GM18511 (cell line): ENCODE measurements around the gene STAG1.
A peak's percentile ranks its signal among the peaks of the same experiment; 100 is the strongest.
"Not testable (repeated sequence)": the region's sequence is repeated elsewhere in the genome, so short reads cannot be mapped to it uniquely, and the experiment has no call there.

Experiments
- ATAC-seq: cut with Tn5 transposase; IDR thresholded peaks from one replicate; pipeline ENCODE4 v1.9.1; 2021; ENCODE audit warnings: mild to moderate bottlenecking, moderate library complexity; ENCODE audit not compliant: unreplicated experiment

The STAG1 gene

DNA sequence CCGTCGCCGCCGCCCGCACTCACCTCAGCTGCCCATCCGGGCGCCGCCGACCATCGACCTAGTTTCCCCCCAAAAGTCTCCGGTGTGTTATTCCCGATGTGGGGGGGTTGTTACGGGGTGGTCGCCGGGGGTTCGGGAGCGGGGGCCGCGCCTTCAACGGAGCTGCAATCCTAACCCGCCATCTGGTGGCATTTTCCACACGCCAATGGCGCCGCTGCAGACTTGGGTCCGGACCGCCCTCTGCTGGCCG is at the start of gene STAG1:
Gene STAG1, minus strand, starts transcription at position 207 of the 250 bp plus-strand sequence. CDS start 121,480 bp downstream, outside the sequence.
- no peak for ATAC-seq

DNA sequence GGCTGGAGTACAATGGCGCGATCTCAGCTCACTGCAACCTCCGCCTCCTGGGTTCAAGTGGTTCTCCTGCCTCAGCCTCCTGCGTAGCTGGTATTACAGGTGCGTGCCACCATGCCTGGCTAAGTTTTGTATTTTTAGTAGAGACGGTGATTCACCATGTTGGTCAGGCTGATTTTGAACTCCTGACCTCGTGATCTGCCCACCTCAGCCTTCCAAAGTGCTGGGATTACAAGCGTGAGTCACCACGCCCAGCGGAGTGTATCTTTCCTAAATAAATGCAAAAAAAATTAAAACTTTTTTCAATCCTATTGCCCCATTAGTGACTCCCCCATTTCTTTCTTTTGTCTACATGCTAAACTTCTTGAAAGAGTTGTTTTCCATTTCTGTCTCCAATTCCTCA is 49.0 kb upstream of the STAG1 start:
- not testable (repeated sequence) for ATAC-seq

DNA sequence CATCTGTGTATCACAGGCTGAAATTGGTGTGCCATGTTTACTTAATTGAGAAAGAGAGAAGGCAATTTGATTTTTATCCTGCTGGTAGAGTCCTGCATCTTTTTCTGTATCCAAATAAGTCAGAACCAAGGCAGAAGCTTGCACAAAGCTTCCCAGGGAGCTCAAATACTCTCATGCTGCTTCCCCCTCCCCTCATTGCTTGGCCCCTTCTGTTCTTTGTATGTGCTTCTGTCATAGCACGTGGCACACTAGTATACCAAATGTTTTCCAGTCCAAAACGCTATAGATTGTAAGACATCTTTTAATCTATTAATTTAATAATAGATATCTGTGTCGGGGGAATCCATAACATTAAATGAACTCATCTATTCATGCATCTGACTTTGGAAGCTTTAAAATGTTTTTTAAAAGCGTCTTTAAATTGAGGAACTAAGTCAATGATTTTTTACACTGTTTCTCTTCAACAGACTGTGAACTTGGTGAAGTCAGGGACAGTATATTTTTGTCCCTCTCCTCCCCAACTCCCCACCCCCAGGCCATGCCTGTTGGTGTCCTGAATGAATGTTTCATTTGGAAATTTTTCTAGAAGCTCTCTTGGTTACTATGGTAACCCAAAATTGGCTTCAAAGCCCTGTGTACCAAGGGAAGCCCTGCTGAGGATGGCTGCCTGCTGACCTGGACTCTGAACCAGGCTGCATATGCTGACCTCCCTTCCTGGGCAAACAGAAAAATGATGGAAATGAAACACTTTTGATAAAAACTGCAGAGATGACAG is 40.6 kb upstream of the STAG1 start:
- no peak for ATAC-seq

GRCh38 chr3:136790786-136791185 is 38.6 kb upstream of the STAG1 start:
- ATAC-seq, result no peak

GRCh38 chr3:136789976-136790375 is 37.8 kb upstream of the STAG1 start:
- no peak for ATAC-seq

DNA sequence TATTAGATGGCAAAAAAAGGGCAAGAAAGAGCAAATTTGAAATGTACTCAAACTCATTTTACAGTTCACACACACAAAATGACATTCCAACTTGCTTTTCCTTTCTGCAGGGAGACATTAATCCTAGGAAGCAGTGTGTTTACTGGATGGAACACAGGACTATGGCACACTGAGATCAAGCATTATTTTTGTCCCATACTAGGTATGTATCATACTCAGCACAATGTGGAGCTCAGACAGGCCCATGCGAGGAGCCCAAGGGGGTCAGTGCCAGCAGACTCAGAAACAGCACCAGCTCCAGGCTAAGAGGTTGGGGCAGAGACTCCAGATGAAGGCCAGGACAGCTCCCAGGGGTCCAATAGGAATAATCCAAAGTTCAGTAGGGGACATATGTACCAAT is 36.0 kb upstream of the STAG1 start:
- ATAC-seq, result no peak

DNA sequence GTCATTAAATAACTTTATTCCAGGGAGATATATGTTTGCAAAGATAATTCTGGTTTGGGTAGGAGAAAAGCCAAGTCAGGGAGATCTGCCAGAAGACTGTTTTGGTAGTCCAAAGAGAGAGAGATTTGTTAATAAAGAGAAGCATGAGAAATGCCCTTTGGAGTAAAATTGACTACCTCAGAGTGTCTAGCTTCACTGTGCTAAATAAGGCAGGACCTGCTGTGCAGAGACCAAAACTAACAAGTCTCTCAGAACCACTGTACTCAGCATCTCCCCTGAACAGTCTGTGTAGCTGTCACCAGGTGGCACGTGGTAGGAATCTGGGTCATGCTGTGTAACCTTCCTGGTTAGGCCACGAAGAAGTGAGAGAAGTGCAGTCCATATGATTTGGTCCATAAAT is 35.2 kb upstream of the STAG1 start:
- ATAC-seq, result peak; percentile 92

DNA sequence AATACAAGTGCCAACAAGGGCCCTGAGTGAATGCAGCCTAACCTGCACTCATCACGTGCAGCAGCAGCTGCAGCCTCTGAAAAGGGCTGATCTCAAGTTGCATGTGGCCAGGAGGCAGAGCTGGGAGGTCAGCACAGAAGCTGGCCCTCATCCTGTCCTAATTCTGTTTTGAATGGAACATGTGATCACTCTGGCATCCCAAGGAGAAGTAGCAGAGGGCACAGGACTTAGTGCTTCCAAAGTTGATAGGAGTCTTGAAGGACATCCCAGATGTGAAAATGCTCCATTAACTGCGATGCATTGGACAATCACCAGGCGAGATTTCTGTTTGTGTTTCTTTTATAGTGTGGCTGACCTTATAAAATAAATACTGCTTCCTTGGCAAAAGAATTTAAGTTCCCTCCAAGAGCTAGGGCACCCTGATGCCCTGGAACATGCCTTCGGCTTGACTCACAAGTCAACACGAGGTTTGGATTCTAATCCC is 31.6 kb upstream of the STAG1 start:
- ATAC-seq, result no peak

- no peak for ATAC-seq
Measured at GRCh38 chr3:136780741-136781140, 28.6 kb upstream of the STAG1 start.

- ATAC-seq, result no peak
Measured at GRCh38 chr3:136778865-136779264, 26.7 kb upstream of the STAG1 start.

- no peak for ATAC-seq
Measured at GRCh38 chr3:136772709-136773108, 20.5 kb upstream of the STAG1 start.

DNA sequence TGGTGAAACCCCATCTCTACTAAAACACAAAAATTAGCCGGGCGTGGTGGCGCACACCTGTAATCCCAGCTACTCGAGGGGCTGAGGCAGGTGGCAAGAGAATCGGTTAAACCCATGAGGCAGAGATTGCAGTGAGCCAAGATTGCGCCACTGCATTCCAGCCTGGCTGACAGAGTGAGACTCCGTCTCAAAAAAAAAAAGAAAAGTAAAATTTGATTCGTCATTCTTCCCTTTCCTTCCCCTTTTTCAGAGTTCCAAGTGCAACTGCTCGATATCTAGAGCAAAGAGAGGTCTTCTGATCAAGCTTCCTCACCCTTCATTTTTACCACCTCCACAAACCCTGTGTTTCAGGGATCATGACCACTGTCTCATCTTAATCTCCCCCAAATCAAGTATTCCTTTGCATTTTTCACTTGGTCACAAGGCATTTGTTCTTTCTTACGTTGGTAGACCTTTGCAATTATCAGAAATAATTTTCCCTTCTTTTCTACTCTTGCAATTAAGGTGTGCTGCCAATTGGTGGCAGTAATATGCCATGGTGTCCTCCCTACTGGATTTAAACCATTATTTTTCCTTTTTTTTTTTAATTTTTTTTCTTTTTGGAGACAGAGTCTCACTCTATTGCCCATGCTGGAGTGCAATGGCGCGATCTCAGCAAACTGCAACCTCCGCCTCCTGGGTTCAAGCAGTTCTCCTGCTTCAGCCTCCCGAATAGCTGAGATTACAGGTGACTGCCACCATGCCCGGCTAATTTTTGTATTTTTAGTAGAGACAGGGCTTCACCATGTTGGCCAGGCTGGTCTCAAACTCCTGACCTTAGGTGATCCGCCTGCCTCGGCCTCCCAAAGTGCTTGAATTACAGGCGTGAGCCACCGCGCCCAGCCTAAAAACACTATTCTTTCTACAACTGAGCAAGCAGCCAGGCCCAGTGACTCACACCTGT is 6.3 kb upstream of the STAG1 start:
- ATAC-seq, result not testable (repeated sequence)

DNA sequence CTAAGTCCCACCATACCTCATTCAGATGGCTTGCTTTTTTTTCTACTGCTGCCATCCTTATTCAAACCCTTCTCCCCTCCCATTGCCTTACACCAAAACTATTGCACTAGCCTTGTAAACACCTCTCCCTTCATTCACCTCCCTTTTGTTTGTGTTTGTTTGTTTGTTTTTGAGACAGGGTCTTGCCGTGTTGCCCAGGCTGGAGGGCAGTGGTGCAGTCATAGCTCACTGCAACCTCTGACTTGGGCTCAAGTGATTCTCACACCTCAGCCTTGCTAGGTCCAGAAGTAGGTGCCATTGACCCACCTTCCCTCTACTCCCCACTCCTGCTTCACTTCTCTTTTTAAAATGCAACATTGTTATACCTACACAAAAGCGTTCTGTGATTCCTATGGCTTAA is 3.0 kb upstream of the STAG1 start:
- ATAC-seq, result no peak

DNA sequence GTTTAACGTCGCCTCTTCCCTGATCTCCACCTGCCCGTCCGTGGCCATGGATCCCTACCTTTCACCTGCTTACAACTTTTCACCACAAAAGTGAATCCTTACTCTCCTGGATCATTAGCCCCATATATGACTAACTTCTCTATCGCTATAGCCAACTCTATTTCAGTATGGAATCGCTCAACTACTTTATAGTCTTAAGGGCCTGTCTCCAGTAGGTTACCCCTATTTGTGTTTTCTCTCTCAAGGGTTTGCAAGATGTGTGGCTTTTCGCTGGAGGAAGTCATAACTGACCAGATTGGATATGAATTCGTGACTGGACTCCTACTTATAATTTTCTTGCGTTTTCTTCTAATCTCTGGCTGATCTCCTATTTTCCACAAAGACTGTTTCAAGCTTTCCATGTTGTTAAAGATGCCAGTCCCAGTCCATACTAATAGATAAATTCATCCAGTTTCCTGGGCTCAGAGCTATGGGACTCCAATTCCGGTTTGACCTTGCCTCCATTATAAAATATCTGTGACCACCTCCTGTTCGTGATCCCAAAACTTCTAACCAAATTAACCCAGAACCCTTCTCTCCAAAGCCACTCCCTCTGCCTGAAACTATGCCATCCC is 1.3 kb upstream of the STAG1 start:
- no peak for ATAC-seq

- ATAC-seq, result peak; percentile 87
Measured at GRCh38 chr3:136752422-136753325, 496 bp upstream of the STAG1 start.

GRCh38 chr3:136751316-136752171 is 634 bp downstream of the STAG1 start:
- peak; percentile 24 for ATAC-seq

- ATAC-seq, result no peak
Measured at GRCh38 chr3:136750897-136751315, 1.3 kb downstream of the STAG1 start.

DNA sequence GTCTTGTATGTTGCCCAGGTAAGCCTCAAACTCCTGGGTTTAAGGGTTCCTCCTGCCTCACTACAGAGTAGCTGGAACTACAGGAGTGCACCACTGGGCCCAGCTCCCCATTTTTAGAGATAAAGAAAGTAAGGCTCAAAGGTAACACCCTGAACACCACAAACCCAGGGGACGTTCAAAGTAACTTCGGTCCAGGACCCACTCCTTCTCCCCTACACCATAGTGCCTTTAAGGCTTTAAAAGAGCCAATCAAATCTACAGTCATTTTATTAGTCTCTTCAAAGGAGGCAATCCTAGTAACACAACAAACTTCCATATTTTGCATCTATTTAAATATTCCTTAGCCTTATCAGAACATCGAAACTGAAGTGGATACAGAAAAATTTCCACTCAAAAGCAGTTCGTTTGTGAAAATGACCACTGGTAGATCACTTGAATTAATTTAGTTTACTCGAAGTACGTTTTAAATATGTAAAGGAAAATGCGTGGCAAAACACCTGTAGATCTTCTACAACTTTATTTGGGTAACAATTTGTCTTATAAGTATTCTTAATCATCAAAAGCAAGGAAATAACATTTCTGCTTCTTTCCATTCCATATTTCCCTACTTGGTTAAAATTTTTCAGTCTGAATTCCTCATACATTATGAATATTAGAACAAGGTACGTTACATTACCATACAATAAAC is 1.8 kb downstream of the STAG1 start:
- no peak for ATAC-seq

DNA sequence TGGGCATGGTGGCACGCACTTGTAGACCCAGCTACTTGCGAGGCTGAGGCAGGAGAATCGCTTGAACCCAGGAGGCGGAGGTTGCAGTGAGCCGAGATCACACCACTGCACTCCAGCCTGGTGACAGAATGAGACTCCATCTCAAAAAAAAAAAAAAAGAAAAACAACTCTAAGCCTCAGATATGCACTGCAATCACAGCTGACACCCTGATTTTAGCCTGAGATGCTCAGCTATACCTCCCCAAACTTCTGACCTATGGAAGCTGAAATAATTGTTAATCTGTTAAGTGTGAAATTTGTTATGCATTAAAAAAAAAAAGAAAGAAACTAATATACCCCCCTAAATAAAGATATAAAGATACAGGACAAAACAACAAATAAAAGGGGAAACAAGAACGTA is 2.6 kb downstream of the STAG1 start:
- not testable (repeated sequence) for ATAC-seq
